22Rv1 (cell line): ENCODE measurements around the gene CHID1.

Source experiments
- H3K27ac ChIP-seq: fragments of 450-650 bp; 2 replicates; pipeline ENCODE4 v1.5.1; 2017
- ZFX ChIP-seq: fragments of 450-650 bp; IDR thresholded peaks from 2 replicates; pipeline ENCODE4 v1.6.1; 2017; ENCODE audit warnings: antibody characterized with exemption, borderline replicate concordance
- TF ChIP-seq, protein P1 (sequence below): fragments of 450-650 bp; IDR thresholded peaks from 2 replicates; pipeline ENCODE4 v1.5.1; 2017; ENCODE audit warnings: mild to moderate bottlenecking

CHID1 gene

DNA sequence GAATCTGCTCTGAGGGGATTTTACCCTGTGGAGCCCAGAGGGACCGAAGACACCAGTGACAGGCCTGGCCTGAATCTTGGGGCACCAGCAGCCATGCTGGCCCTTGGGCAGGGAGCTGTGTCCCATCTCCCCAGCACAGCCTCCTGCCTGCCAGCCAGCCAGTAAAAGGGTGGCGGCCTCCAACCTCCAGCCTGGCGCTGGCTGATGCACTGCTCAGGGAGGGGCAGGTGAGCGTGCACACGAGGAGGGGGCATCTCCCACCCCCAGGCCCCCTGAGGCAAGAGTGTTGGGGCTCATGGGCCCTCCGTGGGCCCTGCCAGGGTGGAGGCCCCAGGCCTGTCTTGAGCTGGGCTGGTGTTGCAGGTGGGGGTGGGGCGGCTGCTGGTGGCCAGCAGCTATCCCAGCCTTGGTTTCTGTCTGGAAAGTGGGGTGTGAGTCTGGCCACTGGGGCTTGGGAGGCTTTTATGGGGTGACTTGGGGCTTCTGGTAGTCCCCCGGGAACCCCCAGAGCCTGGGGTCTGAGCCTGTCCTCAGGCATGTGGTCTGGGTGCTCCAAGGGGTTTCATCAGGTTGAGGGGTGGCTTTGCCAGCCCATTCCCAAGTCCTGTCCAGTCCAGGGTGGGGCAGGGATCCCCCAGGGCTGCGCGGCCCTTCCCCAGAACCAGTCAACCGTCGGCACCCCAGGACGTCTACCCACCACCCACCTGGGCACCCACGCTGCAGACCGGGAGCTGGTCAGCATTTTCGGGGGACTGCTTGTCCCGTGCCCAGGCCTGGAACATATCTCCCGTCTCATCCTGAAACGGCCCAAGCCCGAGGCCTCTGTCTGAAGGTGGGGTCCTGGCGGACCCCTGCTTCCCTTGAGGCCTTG is 50.1 kb downstream of the CHID1 start:
- peak overlapping the region; percentile 71 for H3K27ac ChIP-seq

DNA sequence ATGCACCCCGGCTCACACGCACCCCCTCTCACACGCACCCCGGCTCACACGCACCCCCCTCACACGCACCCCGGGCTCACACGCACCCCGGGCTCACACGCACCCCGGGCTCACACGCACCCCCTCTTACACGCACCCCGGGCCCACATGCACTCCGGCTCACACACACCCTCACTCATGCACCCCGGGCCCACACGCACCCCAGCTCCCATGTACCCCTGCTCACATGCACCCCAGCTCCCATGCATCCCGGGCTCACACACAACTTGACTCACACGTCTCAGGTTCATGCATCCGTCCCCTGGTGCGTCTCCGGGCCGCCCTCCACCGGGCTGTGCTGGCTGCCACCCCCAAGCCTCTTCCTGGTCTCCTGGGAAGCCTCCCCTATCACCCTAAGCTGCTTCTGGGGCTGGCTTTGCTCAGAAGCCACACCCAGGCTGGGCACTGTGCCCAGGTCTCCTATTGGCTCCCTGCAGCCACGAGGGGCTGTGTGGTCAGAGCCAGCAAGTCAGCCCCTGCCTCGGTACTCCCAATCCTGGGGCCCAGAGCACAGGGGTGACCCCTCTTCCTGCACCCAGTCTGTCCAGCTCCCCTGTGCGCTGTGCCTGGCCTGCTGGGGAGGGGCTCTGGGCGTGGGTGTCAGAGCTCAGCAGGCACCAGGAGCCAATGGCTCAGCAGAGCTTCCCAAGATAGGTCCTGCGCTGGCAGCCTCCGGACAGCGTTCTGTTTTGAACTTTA is 51.0 kb downstream of the CHID1 start:
- peak overlapping the region; percentile 71 for H3K27ac ChIP-seq
- TF ChIP-seq, protein P1, sequence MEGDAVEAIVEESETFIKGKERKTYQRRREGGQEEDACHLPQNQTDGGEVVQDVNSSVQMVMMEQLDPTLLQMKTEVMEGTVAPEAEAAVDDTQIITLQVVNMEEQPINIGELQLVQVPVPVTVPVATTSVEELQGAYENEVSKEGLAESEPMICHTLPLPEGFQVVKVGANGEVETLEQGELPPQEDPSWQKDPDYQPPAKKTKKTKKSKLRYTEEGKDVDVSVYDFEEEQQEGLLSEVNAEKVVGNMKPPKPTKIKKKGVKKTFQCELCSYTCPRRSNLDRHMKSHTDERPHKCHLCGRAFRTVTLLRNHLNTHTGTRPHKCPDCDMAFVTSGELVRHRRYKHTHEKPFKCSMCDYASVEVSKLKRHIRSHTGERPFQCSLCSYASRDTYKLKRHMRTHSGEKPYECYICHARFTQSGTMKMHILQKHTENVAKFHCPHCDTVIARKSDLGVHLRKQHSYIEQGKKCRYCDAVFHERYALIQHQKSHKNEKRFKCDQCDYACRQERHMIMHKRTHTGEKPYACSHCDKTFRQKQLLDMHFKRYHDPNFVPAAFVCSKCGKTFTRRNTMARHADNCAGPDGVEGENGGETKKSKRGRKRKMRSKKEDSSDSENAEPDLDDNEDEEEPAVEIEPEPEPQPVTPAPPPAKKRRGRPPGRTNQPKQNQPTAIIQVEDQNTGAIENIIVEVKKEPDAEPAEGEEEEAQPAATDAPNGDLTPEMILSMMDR = no peak
- no peak for TF ChIP-seq ZFX

More for the DNA sequence above, 50.1 kb downstream of the CHID1 start:
- TF ChIP-seq, protein P1 = no peak
- no peak for TF ChIP-seq ZFX

DNA sequence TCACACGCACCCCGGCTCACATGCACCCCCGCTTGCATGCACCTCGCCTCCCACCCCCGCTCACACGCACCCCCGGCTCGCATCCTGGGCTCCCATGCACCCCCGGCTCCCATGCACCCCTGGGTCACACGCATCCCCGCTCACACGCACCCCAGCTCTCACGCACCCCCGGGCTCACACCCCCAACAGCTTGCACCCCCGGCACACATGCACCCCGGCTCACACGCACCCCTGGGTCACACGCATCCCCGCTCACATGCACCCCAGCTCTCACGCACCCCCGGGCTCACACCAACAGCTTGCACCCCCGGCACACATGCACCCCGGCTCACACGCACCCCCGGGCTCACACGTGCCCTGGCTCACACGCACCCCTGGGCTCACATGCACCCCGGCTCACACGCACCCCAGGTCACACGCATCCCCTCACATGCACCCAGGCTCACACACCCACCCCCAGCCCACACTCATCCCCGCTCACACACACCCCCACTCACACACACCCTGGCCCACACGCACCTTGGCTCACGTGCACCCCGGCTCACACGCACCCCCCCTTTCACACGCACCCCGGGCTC is 51.8 kb downstream of the CHID1 start:
- no peak overlapping the region for H3K27ac ChIP-seq
- TF ChIP-seq, protein P1 = no peak
- no peak for TF ChIP-seq ZFX

DNA sequence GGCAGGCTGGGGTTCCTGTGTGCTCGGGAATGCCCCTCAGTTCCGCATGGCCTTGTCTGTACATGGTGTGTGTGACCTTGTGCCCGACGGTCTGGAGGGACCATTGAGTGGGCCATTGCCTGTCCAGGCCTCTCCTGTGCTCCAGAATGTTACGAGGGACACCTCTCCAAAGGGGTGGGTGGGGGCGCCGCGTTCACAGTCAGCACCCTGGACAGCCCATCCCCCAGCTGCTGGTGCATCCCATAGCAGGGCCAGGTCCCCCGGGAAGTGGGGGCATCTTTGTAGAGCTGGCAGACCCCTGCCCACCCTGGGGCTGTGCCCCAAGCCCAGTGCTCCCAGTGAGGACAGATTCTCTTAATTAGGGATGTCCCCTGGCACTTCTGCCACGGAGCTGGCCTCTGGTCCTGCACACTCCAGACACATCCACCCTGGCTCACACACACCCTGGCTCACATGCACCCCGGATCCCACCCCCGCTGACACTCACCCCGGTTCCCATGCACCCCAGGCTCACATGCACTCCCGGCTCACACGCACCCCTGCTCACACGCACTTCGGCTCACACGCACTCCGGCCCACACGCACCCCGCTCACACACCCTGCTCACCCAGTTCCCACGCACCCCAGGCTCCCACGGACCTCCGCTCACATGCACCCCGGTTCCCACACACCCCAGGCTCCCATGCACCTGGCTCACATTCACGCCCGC is 52.4 kb downstream of the CHID1 start:
- no peak for TF ChIP-seq ZFX
- TF ChIP-seq, protein P1 = no peak
- H3K27ac ChIP-seq = 0 out of 2 replicates have a peak overlapping the region, but pooled peaks have one; percentile 25

DNA sequence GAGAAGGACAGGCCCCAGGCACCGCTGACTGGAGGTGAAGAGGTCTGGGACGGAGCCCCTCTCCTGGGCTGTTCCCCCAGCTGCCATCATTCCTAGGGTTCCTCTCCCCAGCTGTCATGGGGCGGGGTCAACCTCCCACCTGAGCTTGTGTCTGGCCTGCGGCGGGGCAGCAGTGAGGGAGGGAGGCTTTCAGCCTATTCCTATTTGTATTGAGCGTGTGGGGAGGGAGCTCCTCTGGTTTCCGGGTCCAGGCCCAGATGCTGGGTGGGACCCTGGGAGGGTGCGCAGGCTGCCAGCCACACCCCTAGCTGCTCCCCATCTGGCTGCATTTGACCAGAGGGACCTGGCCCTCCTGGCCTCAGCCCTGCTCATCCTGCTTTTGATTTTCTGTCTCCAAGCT is 54.2 kb downstream of the CHID1 start:
- H3K27ac ChIP-seq = peak overlapping the region; percentile 25; the same call in 1 of the 2 replicates
- TF ChIP-seq ZFX = no peak
- TF ChIP-seq, protein P1 = no peak

DNA sequence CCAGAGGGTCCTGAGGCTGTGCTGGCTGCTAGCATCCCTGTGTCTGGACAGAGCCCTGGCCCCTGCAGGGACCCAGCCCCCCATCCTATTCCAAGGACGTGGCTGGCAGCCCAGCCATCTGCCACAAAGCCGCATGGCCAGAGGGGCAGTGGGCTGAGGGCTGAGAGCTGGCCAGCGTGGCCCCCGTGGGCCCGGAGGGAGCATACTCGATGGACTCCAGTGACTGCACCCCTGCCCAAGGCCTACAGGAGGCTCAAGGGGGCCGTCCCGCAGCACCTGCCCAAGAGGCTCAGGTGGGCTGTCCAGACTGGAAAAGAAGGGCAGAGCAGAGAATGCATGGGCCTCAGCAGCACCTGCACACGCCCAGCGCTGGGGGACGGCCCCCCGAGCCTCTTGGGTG is 54.8 kb downstream of the CHID1 start:
- H3K27ac ChIP-seq = no peak overlapping the region
- no peak for TF ChIP-seq ZFX
- TF ChIP-seq, protein P1 = no peak
